Caco-2 (cell line): Measurements from ENCODE around the gene OPN5. TPM values are rescaled to one million over a fixed set of nuclear protein-coding genes. Genes with fewer than 3 reads are reported as not detected.

Experiments used
- Bru-seq: library from RNA; stranded (reverse); fragments of 400-500 nt; gene quantifications from one replicate; lab custom pipeline; 2021; lab: Mats Ljungman, UMichigan
- BruChase-seq, 2 experiments: library from RNA; stranded (reverse); fragments of 400-500 nt; gene quantifications; one replicate each; lab custom pipeline; 2021; lab: Mats Ljungman, UMichigan
- BruUV-seq: library from RNA; stranded (reverse); fragments of 400-500 nt; replicated peaks from 2 replicates; lab custom pipeline; 2021; lab: Mats Ljungman, UMichigan
- CTCF ChIA-PET: fragments of 300-600 bp; sonication (Branson Sonifier 250); formaldehyde crosslinking; loops from one replicate; lab custom pipeline; 2022; ENCODE audit warnings: antibody characterized with exemption; lab: Charles Lee
- POLR2A ChIA-PET: fragments of 300-600 bp; sonication (Branson Sonifier 250); formaldehyde crosslinking; loops from one replicate; lab custom pipeline; 2022; ENCODE audit warnings: antibody characterized with exemption; lab: Charles Lee
- DNase-seq, 2 experiments: peaks; one replicate each; pipeline versions ENCODE4 v3.0.0 to v3.0.0-alpha.2; 2020 to 2022
- H3K27me3 ChIP-seq: replicated peaks from 2 replicates; pipeline ENCODE4 v1.6.0; 2011; ENCODE audit warnings: low read length; ENCODE audit not compliant: control insufficient read depth, insufficient read depth
- H3K36me3 ChIP-seq: 2 replicates; pipeline ENCODE4 v1.5.1; 2011; ENCODE audit warnings: low read length; ENCODE audit not compliant: control insufficient read depth, insufficient read depth
- H3K4me1 ChIP-seq: fragments of 250-450 bp; sonication (Bioruptor Pico); 2 replicates; pipeline ENCODE4 v1.5.1; 2020; ENCODE audit warnings: mild to moderate bottlenecking
- H3K4me3 ChIP-seq: 2 replicates; pipeline ENCODE4 v1.5.1; 2011; ENCODE audit warnings: low read depth, mild to moderate bottlenecking, control low read depth, low read length
- H3K9me3 ChIP-seq: fragments of 250-450 bp; sonication (Bioruptor Pico); 2 replicates; pipeline ENCODE4 v1.5.1; 2020; ENCODE audit warnings: mild to moderate bottlenecking, moderate library complexity
- H3K27ac Mint-ChIP-seq: one replicate; pipeline ENCODE4 v1.8.0; 2022; ENCODE audit warnings: mixed read lengths; ENCODE audit not compliant: unreplicated experiment
- H3K27me3 Mint-ChIP-seq: one replicate; pipeline ENCODE4 v1.8.0; 2022; ENCODE audit warnings: mixed read lengths; ENCODE audit not compliant: insufficient read depth, unreplicated experiment
- H3K36me3 Mint-ChIP-seq: one replicate; pipeline ENCODE4 v1.8.0; 2022; ENCODE audit warnings: mild to moderate bottlenecking, mixed read lengths; ENCODE audit not compliant: insufficient read depth, unreplicated experiment
- H3K4me1 Mint-ChIP-seq: one replicate; pipeline ENCODE4 v1.8.0; 2022; ENCODE audit warnings: low read depth, mixed read lengths; ENCODE audit not compliant: unreplicated experiment
- H3K4me3 Mint-ChIP-seq: one replicate; pipeline ENCODE4 v1.8.0; 2022; ENCODE audit warnings: mild to moderate bottlenecking, moderate library complexity, mixed read lengths; ENCODE audit not compliant: unreplicated experiment
- H3K9me3 Mint-ChIP-seq: one replicate; pipeline ENCODE4 v1.8.0; 2022; ENCODE audit warnings: mixed read lengths; ENCODE audit not compliant: unreplicated experiment
- CTCF ChIP-seq, 2 experiments: fragments of 200-600 bp in 1 of 2; IDR thresholded peaks; 1 replicate in 1 of 2; 2 replicates in 1 of 2; pipeline versions ENCODE4 v1.5.1 to v1.8.0; 2011 to 2022; ENCODE audit warnings: antibody characterized with exemption in 1 of 2, control low read depth in 1 of 2, inconsistent platforms in 1 of 2, low read depth in 1 of 2, low read length in 1 of 2, mild to moderate bottlenecking in 1 of 2, moderate library complexity in 1 of 2; ENCODE audit not compliant: insufficient read depth in 1 of 2, severe bottlenecking in 1 of 2, unreplicated experiment in 1 of 2
- intact Hi-C: fragments of 100-400 bp; cut with micrococcal nuclease; formaldehyde crosslinking; loops from one replicate; pipeline ENCODE4 v1.10.0; 2022; ENCODE audit not compliant: unreplicated experiment
- long read RNA-seq: library from polyadenylated mRNA; stranded (forward); transcript quantifications from one replicate; pipeline ENCODE4 v2.0.0, GENCODE V29; 2022
- total RNA-seq: library from RNA; stranded (reverse); gene quantifications from 2 replicates; pipeline ENCODE4 v1.2.3, GENCODE V29; 2022

The OPN5 gene, protein sequence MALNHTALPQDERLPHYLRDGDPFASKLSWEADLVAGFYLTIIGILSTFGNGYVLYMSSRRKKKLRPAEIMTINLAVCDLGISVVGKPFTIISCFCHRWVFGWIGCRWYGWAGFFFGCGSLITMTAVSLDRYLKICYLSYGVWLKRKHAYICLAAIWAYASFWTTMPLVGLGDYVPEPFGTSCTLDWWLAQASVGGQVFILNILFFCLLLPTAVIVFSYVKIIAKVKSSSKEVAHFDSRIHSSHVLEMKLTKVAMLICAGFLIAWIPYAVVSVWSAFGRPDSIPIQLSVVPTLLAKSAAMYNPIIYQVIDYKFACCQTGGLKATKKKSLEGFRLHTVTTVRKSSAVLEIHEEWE
- total RNA-seq (not detected in 2 replicates), Bru-seq, nascent RNA (percentile 14 among the genes with signal in this experiment), BruChase-seq, experiment 1, labeled RNA remaining after a 2-hour chase (percentile 24 among the genes with signal in this experiment), BruChase-seq, experiment 2, labeled RNA remaining after a 6-hour chase (percentile 17 among the genes with signal in this experiment)
- long read RNA-seq, result 0 reads

DNA sequence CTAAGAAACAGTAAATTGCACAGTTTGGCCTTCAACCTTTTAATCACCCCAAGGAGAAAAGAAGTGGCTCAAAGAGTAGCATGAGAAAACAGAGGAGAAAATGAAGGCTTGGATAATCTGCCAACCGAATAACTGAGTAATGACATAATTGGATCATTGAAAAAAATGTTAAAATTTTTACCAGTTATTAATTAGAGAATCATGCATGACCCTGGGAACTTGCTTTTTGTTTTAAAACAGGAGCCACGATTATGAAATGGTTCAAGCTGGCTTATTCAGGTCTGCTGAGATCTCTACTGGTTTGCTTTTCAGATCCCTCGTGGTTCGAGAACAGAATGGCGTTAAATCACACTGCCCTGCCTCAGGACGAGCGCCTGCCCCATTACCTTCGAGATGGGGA, at the start of gene OPN5:
Gene OPN5 (plus strand): TSS at position 301 of the 400 bp plus-strand sequence. CDS start 35 bp downstream, at position 336.
- TF ChIP-seq CTCF (IDR thresholded peaks at IDR 0.05; ENCODE audit: insufficient read depth in 1 of 2, low read depth in 1 of 2, low read length in 1 of 2, severe bottlenecking in 1 of 2, unreplicated experiment in 1 of 2), result no peak
- no peaks in the 10 kb centered on the region for H3K9me3 ChIP-seq
- BruUV-seq, result no TSS peak
- H3K36me3 ChIP-seq, result no peaks in the 10 kb centered on the region
- no peaks in the 10 kb centered on the region for H3K36me3 Mint-ChIP-seq
- H3K9me3 Mint-ChIP-seq, result no peaks in the 10 kb centered on the region
- CTCF ChIA-PET, result no interaction called here
- no peak for DNase-seq
- intact Hi-C loops, result no loop called here
- H3K4me1 ChIP-seq, result no peaks in the 10 kb centered on the region
- no peak within 1 kb of the TSS for H3K27ac Mint-ChIP-seq
- no peak within 1 kb of the TSS for H3K4me3 Mint-ChIP-seq
- no peaks in the 10 kb centered on the region; the same call in 1 of the 2 replicates for H3K27me3 ChIP-seq
- H3K4me3 ChIP-seq, result no peak within 1 kb of the TSS
- H3K4me1 Mint-ChIP-seq, result no peaks in the 10 kb centered on the region
- no peaks in the 10 kb centered on the region for H3K27me3 Mint-ChIP-seq
- POLR2A ChIA-PET, result no interaction called here

GRCh38 chr6:47733879-47734558, 47.8 kb upstream of the OPN5 start:
- no peak overlapping the region for H3K27ac Mint-ChIP-seq
- no peaks in the 10 kb centered on the region for H3K27me3 Mint-ChIP-seq
- no peaks in the 10 kb centered on the region for H3K36me3 Mint-ChIP-seq
- peak; percentile 46 to 56 for TF ChIP-seq CTCF (IDR thresholded peaks at IDR 0.05; ENCODE audit: insufficient read depth in 1 of 2, low read depth in 1 of 2, low read length in 1 of 2, severe bottlenecking in 1 of 2, unreplicated experiment in 1 of 2)
- intact Hi-C loops, result loop anchor here (1.0 kb wide), 5 partner anchors 44 to 320 kb away; no protein-coding TSS in a partner anchor
- Histone ChIP-seq H3K9me3 (no peaks in the 10 kb centered on the region), H3K27me3 (no peaks in the 10 kb centered on the region), H3K36me3 (no peaks in the 10 kb centered on the region), H3K4me1 (no peaks in the 10 kb centered on the region), H3K4me3 (no peak overlapping the region)
- BruUV-seq, result no TSS peak
- ChIA-PET POLR2A (interaction anchor here (0.7 to 0.8 kb wide), 2 partner anchors 64 to 1387 kb away, joined by 3 read pairs; no protein-coding TSS in a partner anchor), CTCF (interaction anchor here (0.6 to 2.5 kb wide), 10 partner anchors 33 to 106 kb away, joined by 3 to 47 read pairs (median 4); no protein-coding TSS in a partner anchor)
- H3K4me1 Mint-ChIP-seq, result no peaks in the 10 kb centered on the region
- no peak overlapping the region for H3K4me3 Mint-ChIP-seq
- H3K9me3 Mint-ChIP-seq, result no peaks in the 10 kb centered on the region
- DNase-seq, result peak in 1 of 2 experiments; percentile 54
